Lower leg skin (tissue), 3 donors: ENCODE data around the gene GPR55.

Source experiments
- POLR2A ChIP-seq, 2 donors: fragments of 450-650 bp; IDR thresholded peaks; one replicate each; pipeline ENCODE4 v1.6.1; 2016 to 2017; ENCODE audit warnings: antibody characterized with exemption in 2 of 2, mild to moderate bottlenecking in 1 of 2, moderate library complexity in 1 of 2
- TF ChIP-seq, protein P1 (sequence below), 3 donors: fragments of 450-650 bp; IDR thresholded peaks; one replicate each; pipeline ENCODE4 v1.5.1; 2016; ENCODE audit warnings: antibody characterized with exemption in 3 of 3, mild to moderate bottlenecking in 3 of 3, moderate library complexity in 2 of 3

DNA sequence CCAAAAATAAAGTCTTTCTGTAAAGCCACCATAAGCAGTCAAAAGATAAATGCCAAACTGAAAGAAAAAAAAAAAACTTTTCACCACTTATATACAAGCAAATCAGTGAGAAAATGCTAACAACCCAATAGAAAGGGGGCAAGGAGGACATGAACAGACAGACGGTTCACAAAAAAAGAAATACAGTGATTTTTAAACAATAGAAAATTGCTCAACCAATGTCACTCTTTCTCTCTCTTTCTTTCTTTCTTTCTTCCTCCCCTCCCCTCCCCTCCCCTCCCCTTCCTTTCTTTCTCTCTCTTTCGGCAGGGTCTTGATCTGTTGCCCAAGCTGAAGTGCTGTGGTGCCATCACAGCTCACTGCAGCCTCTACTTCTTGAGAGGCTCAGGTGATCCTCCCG, 42.1 kb upstream of the GPR55 start:
- TF ChIP-seq, protein P1, sequence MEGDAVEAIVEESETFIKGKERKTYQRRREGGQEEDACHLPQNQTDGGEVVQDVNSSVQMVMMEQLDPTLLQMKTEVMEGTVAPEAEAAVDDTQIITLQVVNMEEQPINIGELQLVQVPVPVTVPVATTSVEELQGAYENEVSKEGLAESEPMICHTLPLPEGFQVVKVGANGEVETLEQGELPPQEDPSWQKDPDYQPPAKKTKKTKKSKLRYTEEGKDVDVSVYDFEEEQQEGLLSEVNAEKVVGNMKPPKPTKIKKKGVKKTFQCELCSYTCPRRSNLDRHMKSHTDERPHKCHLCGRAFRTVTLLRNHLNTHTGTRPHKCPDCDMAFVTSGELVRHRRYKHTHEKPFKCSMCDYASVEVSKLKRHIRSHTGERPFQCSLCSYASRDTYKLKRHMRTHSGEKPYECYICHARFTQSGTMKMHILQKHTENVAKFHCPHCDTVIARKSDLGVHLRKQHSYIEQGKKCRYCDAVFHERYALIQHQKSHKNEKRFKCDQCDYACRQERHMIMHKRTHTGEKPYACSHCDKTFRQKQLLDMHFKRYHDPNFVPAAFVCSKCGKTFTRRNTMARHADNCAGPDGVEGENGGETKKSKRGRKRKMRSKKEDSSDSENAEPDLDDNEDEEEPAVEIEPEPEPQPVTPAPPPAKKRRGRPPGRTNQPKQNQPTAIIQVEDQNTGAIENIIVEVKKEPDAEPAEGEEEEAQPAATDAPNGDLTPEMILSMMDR (IDR thresholded peaks at IDR 0.05), result no peak
- no peak for TF ChIP-seq POLR2A (IDR thresholded peaks at IDR 0.05)
